PFSK-1 (cell line): ENCODE measurements around the gene TNFSF13B.

Experiments
- POLR2AphosphoS5 ChIP-seq: IDR thresholded peaks from 2 replicates; pipeline ENCODE4 v1.6.1; 2012; ENCODE audit warnings: low read depth, mild to moderate bottlenecking, control low read depth, low read length, moderate library complexity
- SIN3A ChIP-seq: IDR thresholded peaks from 2 replicates; pipeline ENCODE4 v1.6.1; 2012; ENCODE audit warnings: mild to moderate bottlenecking, low read length, moderate library complexity, borderline replicate concordance; ENCODE audit not compliant: insufficient read depth

DNA sequence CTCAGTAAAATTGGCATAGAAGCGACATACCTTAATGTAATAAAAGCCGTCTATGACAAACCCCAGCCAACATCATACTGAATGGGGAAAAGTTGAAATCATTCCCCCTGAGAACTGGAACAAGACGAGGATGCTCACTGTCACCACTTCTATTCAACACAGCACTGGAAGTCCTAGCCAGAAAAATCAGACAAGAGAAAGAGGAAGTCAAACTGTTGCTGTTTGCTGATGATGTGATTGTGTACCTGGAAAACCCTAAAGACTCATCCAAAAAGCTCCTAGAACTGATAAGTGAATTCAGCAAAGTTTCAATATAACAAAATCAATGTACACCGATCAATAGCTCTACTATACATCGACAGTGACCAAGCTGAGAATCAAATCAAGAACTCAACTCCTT, 63.3 kb downstream of the TNFSF13B start:
- TF ChIP-seq SIN3A (no peak), POLR2AphosphoS5 (no peak)
